CD4-positive, CD25-positive, alpha-beta regulatory T cell (primary cell): ENCODE data around the gene PAF1. TPM values are rescaled to one million over a fixed set of nuclear protein-coding genes. Genes with fewer than 3 reads are reported as not detected.

Experiments
- ATAC-seq, 2 donors: fragments of 150-1000 bp; cut with Tn5 transposase; one replicate each; pipeline ENCODE4 v1.10.0; 2021; ENCODE audit warnings: low read depth in 2 of 2, moderate number of reproducible peaks in 2 of 2, moderate library complexity in 1 of 2
- DNase-seq, 3 donors: peaks; one replicate each; pipeline versions ENCODE4 v3.0.0 to v3.0.0-alpha.2; 2012 to 2022; ENCODE audit warnings: mixed read lengths in 1 of 3
- H3K27ac ChIP-seq: one replicate; pipeline ENCODE4 v1.7.0; 2013; ENCODE audit warnings: mild to moderate bottlenecking, low read length; ENCODE audit not compliant: insufficient read depth, poor library complexity, severe bottlenecking
- H3K27me3 ChIP-seq: one replicate; pipeline ENCODE4 v1.7.0; 2013; ENCODE audit warnings: low read length; ENCODE audit not compliant: control insufficient read depth, insufficient read depth
- H3K36me3 ChIP-seq: one replicate; pipeline ENCODE4 v1.7.0; 2013; ENCODE audit warnings: mild to moderate bottlenecking, low read length, moderate library complexity; ENCODE audit not compliant: control insufficient read depth, insufficient read depth
- H3K4me1 ChIP-seq: 2 replicates; pipeline ENCODE4 v1.7.0; 2013; ENCODE audit warnings: mild to moderate bottlenecking, low read length; ENCODE audit not compliant: insufficient read depth, control insufficient read depth, poor library complexity, severe bottlenecking
- H3K4me3 ChIP-seq: one replicate; pipeline ENCODE4 v1.7.0; 2013; ENCODE audit warnings: low read depth, mild to moderate bottlenecking, low read length, moderate library complexity
- H3K9me3 ChIP-seq, 2 experiments: 1 replicate in 1 of 2; 2 replicates in 1 of 2; pipeline ENCODE4 v1.7.0; 2013; ENCODE audit warnings: low read length in 2 of 2, mild to moderate bottlenecking in 1 of 2, moderate library complexity in 1 of 2; ENCODE audit not compliant: control insufficient read depth in 2 of 2
- H3K27ac Mint-ChIP-seq, 3 donors: one replicate each; pipeline ENCODE4 v1.8.0; 2020 to 2022; ENCODE audit warnings: mild to moderate bottlenecking in 3 of 3, mixed read lengths in 3 of 3, moderate library complexity in 2 of 3
- H3K27me3 Mint-ChIP-seq: one replicate; pipeline ENCODE4 v1.8.0; 2022; ENCODE audit warnings: mild to moderate bottlenecking, mixed read lengths
- H3K36me3 Mint-ChIP-seq: one replicate; pipeline ENCODE4 v1.8.0; 2020; ENCODE audit warnings: mixed read lengths
- H3K4me1 Mint-ChIP-seq, 4 donors: one replicate each; pipeline ENCODE4 v1.8.0; 2020 to 2022; ENCODE audit warnings: mixed read lengths in 4 of 4, mild to moderate bottlenecking in 1 of 4
- H3K4me3 Mint-ChIP-seq, 4 donors: one replicate each; pipeline ENCODE4 v1.8.0; 2020 to 2022; ENCODE audit warnings: mild to moderate bottlenecking in 4 of 4, mixed read lengths in 4 of 4, moderate library complexity in 3 of 4
- H3K9me3 Mint-ChIP-seq, 7 donors: one replicate each; pipeline ENCODE4 v1.8.0; 2020 to 2022; ENCODE audit warnings: mixed read lengths in 7 of 7, mild to moderate bottlenecking in 3 of 7, moderate library complexity in 2 of 7
- polyA plus RNA-seq, 4 donors: library from polyadenylated mRNA; unstranded; fragments of 300-500 nt; fragmentation: Illumina TruSeq; gene quantifications; one replicate each; pipeline ENCODE4 v1.2.3, GENCODE V29; 2021
- total RNA-seq: library from RNA; stranded (reverse); gene quantifications from one replicate; pipeline ENCODE4 v1.2.3, GENCODE V29; 2022

PAF1 gene
- 138 TPM for total RNA-seq
- polyA plus RNA-seq: 10 to 100 TPM; 35.0 to 46.7 (median 39.0) TPM

GRCh38 chr19:39390751-39391437 is at the start of gene PAF1, which contains the start of gene MED29:
TSS of gene PAF1 (minus strand) at chr19:39391106. CDS start at chr19:39390864, 242 bp downstream.
TSS of gene MED29 (plus strand) at chr19:39391378. CDS start at chr19:39391423, 45 bp downstream.
- Mint-ChIP-seq H3K27ac (peak within 1 kb of the TSS; percentile 98 to 100 (median 99)), H3K9me3 (no peaks in the 10 kb centered on the region), H3K4me3 (peak within 1 kb of the TSS; percentile 89 to 98 (median 98)), H3K27me3 (no peaks in the 10 kb centered on the region), H3K36me3 (peaks cover 42% of the 10 kb centered on the region), H3K4me1 (peaks cover 0 to 39% (median 23%) of the 10 kb centered on the region in 4 donors)
- H3K4me1 ChIP-seq: peaks cover 22% of the 10 kb centered on the region
- H3K36me3 ChIP-seq: peaks cover 51% of the 10 kb centered on the region
- no peaks in the 10 kb centered on the region for H3K9me3 ChIP-seq
- peak within 1 kb of the TSS; percentile 91 for H3K4me3 ChIP-seq
- ATAC-seq (peak; percentile 94 to 95), DNase-seq (peak; percentile 96 to 100 (median 99))
- peak within 1 kb of the TSS; percentile 99 for H3K27ac ChIP-seq
- H3K27me3 ChIP-seq: no peaks in the 10 kb centered on the region

GRCh38 chr19:39438270-39438934 is 47.5 kb upstream of the PAF1 start:
- H3K4me3 Mint-ChIP-seq: peak overlapping the region in 1 of 4 donors; percentile 69
- H3K9me3 ChIP-seq: no peaks in the 10 kb centered on the region
- H3K27me3 Mint-ChIP-seq: peaks cover 4% of the 10 kb centered on the region
- H3K9me3 Mint-ChIP-seq: peaks cover 0 to 2% (median 0%) of the 10 kb centered on the region in 7 donors
- DNase-seq (no peak), ATAC-seq (no peak)
- H3K27me3 ChIP-seq: no peaks in the 10 kb centered on the region
- peaks cover 0 to 44% (median 22%) of the 10 kb centered on the region in 4 donors for H3K4me1 Mint-ChIP-seq
- no peak overlapping the region for H3K27ac Mint-ChIP-seq
- H3K36me3 Mint-ChIP-seq: peaks cover 13% of the 10 kb centered on the region
- peaks cover 27% of the 10 kb centered on the region for H3K4me1 ChIP-seq
- peaks cover 12% of the 10 kb centered on the region for H3K36me3 ChIP-seq
- H3K27ac ChIP-seq: no peak overlapping the region
- H3K4me3 ChIP-seq: no peak overlapping the region

GRCh38 chr19:39436350-39436716 is 45.4 kb upstream of the PAF1 start:
- Histone ChIP-seq H3K4me1 (peaks cover 29% of the 10 kb centered on the region), H3K4me3 (peak overlapping the region; percentile 84), H3K36me3 (peaks cover 23% of the 10 kb centered on the region), H3K27ac (peak overlapping the region; percentile 90), H3K9me3 (no peaks in the 10 kb centered on the region), H3K27me3 (no peaks in the 10 kb centered on the region)
- DNase-seq: no peak
- H3K27me3 Mint-ChIP-seq: peaks cover 4% of the 10 kb centered on the region
- no peak for ATAC-seq
- peaks cover 19% of the 10 kb centered on the region for H3K36me3 Mint-ChIP-seq
- H3K9me3 Mint-ChIP-seq: peaks cover 0 to 2% (median 0%) of the 10 kb centered on the region in 7 donors
- peaks cover 0 to 53% (median 30%) of the 10 kb centered on the region in 4 donors for H3K4me1 Mint-ChIP-seq
- H3K4me3 Mint-ChIP-seq: peak overlapping the region; percentile 92 to 100 (median 99)
- peak overlapping the region; percentile 99 for H3K27ac Mint-ChIP-seq

GRCh38 chr19:39435499-39436349 is 44.8 kb upstream of the PAF1 start, which contains the start of gene RPS16:
TSS of gene RPS16 (minus strand) at chr19:39435949. CDS start at chr19:39435895, 54 bp downstream.
- Mint-ChIP-seq H3K9me3 (peaks cover 0 to 2% (median 0%) of the 10 kb centered on the region in 7 donors), H3K36me3 (peaks cover 19% of the 10 kb centered on the region), H3K4me1 (peaks cover 0 to 59% (median 34%) of the 10 kb centered on the region in 4 donors), H3K27ac (peak within 1 kb of the TSS; percentile 99), H3K4me3 (peak within 1 kb of the TSS; percentile 92 to 100 (median 99)), H3K27me3 (peaks cover 4% of the 10 kb centered on the region)
- no peaks in the 10 kb centered on the region for H3K27me3 ChIP-seq
- DNase-seq (peak; percentile 98 to 99 (median 99)), ATAC-seq (peak; percentile 94 to 95)
- H3K36me3 ChIP-seq: peaks cover 23% of the 10 kb centered on the region
- H3K4me1 ChIP-seq: peaks cover 35% of the 10 kb centered on the region
- no peaks in the 10 kb centered on the region for H3K9me3 ChIP-seq
- peak within 1 kb of the TSS; percentile 90 for H3K27ac ChIP-seq
- peak within 1 kb of the TSS; percentile 90 for H3K4me3 ChIP-seq

GRCh38 chr19:39434123-39435076 is 43.5 kb upstream of the PAF1 start:
- peaks cover 0 to 2% (median 0%) of the 10 kb centered on the region in 7 donors for H3K9me3 Mint-ChIP-seq
- peaks cover 4% of the 10 kb centered on the region for H3K27me3 Mint-ChIP-seq
- DNase-seq: no peak
- peak overlapping the region; percentile 85 to 100 (median 96) for H3K4me3 Mint-ChIP-seq
- Histone ChIP-seq H3K27ac (peak overlapping the region; percentile 90), H3K9me3 (no peaks in the 10 kb centered on the region), H3K4me1 (peaks cover 35% of the 10 kb centered on the region), H3K27me3 (no peaks in the 10 kb centered on the region), H3K4me3 (peak overlapping the region; percentile 90), H3K36me3 (peaks cover 23% of the 10 kb centered on the region)
- ATAC-seq: no peak
- H3K27ac Mint-ChIP-seq: peak overlapping the region; percentile 72 to 99 (median 80)
- peaks cover 19% of the 10 kb centered on the region for H3K36me3 Mint-ChIP-seq
- peaks cover 0 to 57% (median 36%) of the 10 kb centered on the region in 4 donors for H3K4me1 Mint-ChIP-seq

- H3K9me3 ChIP-seq: no peaks in the 10 kb centered on the region
- Mint-ChIP-seq H3K9me3 (peaks cover 0 to 2% (median 0%) of the 10 kb centered on the region in 7 donors), H3K36me3 (peaks cover 19% of the 10 kb centered on the region), H3K4me3 (peak overlapping the region; percentile 65 to 100 (median 96)), H3K27ac (peak overlapping the region; percentile 46 to 83 (median 72)), H3K27me3 (peaks cover 4% of the 10 kb centered on the region), H3K4me1 (peaks cover 0 to 57% (median 36%) of the 10 kb centered on the region in 4 donors)
- H3K36me3 ChIP-seq: peaks cover 23% of the 10 kb centered on the region
- H3K27ac ChIP-seq: no peak overlapping the region
- H3K4me3 ChIP-seq: peak overlapping the region; percentile 90
- ATAC-seq (no peak), DNase-seq (no peak)
- H3K27me3 ChIP-seq: no peaks in the 10 kb centered on the region
- H3K4me1 ChIP-seq: peaks cover 35% of the 10 kb centered on the region
Observed at GRCh38 chr19:39433480-39434079, 42.7 kb upstream of the PAF1 start.
